Activated CD8-positive, alpha-beta memory T cell treated with anti-CD3 and anti-CD28 coated beads, Interleukin-2, amount 50 U/mL, for 48 hours (primary cell): Measurements from ENCODE around the gene EFEMP1.

Source experiments
- DNase-seq: peaks from one replicate; pipeline ENCODE4 v3.0.0-alpha.2; 2020

The EFEMP1 gene, protein sequence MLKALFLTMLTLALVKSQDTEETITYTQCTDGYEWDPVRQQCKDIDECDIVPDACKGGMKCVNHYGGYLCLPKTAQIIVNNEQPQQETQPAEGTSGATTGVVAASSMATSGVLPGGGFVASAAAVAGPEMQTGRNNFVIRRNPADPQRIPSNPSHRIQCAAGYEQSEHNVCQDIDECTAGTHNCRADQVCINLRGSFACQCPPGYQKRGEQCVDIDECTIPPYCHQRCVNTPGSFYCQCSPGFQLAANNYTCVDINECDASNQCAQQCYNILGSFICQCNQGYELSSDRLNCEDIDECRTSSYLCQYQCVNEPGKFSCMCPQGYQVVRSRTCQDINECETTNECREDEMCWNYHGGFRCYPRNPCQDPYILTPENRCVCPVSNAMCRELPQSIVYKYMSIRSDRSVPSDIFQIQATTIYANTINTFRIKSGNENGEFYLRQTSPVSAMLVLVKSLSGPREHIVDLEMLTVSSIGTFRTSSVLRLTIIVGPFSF

DNA sequence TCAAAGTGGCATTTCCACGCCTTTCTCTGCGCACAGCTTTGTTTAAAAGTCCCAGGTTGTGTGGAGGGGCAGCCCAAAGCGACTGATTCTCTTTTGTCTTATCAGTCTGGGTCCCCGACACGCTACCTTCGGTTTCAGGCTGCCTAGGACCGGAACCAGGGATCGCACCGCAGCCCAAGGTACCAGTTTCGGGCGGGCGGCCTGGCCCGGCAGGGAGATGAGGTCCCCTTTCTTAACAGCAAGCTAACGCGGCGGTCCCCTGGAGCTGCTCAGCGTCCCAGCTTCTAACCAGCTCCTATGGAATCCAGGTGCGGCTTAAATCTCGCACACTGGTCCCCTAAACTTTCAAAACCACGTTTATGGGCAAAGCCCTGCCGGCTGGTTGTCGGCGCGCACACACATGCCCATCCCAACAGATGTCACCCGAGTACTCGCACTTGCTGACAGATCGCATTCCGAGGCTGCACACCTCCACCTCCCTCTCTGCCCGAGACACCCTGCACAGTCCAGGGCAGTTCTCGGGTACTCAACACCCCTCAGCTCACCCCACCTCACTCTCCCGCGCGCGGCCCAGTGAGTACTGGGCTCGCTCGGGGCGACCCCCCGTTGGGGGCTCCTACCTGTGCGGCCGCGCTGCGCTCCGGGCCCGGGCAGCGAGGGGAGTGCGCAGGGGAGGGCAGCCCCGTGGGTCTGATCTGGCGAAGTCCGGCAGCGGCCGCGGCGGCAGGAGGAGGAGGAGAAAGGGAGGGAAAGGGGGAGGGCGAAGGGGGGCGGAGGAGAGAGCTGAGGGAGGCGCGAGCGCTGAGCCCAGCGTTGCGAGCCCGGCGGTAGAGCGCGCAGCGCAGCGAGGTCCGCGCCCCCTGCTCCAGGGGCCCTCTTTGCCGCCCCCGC, at the start of gene EFEMP1:
EFEMP1 (minus strand) TSS at position 692 of the 891 bp plus-strand sequence. CDS start 1,342 bp downstream, outside the sequence.
- no peak for DNase-seq

DNA sequence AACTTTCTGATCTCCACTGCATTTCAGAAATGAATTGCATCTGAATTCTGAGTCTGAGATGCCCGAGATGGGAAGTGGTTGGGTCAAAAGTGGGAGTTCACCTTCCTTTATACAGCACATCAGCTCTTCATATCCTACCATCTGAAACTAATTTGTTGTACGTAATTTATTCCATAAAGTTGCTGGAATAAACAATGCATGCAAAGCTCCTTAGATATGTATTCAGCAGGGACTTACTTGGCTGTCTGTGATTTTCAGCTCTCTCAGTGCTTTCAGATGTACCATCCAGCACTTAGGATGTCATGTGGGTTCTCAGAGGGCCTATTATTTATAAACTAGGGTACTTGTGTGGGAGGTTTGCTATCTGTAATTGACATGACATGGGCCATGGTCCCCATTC, 46.9 kb upstream of the EFEMP1 start:
- DNase-seq = no peak

DNA sequence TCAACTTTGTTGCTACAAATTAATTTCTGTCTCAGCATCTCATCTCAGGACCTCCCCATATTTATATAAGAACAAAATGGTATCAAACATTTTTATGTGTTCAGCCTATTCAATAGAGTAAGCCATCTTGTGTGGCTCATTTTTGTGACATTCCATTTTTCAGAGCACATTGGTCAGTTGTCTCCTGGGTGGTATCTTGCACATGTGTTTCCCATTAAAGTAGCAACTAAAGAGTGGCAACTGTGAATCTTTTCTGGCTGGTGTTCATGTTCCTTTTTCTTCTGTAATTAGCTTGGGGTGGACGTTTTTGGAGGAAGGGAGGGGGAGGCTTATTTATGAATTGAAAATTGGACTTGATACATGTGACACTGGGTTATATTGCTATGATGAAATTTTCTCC, 45.4 kb upstream of the EFEMP1 start:
- DNase-seq = no peak

DNA sequence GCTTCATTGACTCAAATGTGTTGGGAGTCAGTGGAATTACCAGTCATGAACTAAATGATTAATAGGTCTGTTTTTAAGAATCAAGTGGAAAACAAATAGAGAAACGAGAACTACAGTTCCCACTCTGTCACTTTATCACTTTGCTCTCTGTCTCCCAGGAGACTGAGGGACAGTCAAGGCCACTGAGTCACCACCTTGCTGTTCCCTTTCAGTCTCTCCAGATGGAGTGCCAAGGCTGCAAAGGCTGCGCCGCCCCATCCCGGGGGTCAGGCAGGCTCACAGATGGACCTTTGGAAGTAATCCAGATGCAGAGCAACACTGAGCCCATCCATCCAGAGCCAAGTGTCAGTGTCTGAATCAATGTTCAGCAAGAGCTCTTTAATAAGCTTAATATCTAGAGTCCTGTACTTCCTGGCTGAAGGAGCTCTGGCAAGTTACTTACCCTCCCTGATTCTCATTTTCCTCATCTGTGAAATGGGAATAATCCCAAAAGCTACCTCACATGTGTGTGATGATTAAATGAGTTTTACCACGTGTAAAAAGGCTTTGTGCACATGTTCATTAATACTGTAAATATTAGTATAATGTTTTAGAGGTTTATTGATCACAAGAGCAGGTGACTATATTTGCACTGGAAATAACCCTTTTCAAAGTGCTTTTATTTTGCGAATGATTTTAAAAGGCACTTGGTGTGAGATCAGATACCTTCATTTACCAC, 43.0 kb upstream of the EFEMP1 start:
- no peak for DNase-seq

DNA sequence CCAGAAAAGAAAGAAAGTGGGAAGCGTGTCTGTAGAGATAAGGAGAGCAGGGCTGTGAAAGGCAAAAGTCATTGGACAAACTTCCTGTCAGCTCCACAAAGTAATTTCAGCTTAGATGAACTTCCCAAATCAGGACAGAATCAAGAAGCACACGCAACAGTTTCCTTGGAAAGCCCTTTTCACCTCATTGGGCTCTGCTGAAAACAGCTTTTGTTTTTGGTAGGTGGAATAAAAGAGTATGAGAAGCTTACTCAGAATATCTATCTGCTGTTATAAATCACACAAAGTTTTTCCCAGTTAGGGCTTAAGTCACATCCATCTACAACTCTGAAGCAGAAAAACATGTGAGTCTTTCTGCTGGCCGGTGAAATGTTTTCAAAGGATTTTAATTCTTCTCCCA, 42.4 kb upstream of the EFEMP1 start:
- no peak for DNase-seq

DNA sequence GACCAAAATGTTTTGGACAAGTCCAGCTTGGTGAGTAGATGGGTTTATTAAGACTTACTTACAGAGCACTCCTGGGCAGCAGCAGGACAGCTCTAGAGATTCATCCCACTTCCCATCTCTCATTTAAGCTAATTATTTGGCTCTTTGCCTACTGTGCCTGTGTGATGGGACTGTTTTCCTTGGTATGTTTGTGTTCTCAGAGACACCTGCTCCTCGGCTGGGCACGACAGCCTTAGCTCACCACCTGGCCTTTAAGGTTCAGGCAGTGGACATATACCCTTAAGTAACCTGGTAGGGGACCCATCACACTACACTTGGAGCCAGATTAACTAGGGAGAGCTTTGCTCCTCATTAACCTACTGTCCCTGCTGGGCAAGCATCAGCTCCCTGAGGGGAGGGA, 41.7 kb upstream of the EFEMP1 start:
- DNase-seq = no peak

DNA sequence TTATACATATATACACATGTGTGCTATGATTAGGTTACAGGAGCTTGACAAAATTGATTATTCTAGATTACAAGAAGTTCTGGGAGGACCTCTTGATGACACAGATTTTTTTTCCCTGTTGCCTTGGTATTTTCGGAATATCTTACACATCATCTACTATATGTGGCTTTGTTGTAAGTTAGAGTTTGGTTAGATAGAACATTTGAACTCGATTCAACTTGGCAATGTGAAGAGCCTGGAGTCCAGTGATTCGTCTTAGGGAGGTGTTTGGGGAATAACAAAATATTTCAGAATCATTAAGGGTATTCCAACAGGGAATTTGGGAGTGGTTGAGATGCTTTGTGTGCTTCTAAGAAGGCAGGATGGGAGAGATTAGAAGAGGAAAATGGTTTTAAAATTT, 39.3 kb upstream of the EFEMP1 start:
- no peak for DNase-seq

DNA sequence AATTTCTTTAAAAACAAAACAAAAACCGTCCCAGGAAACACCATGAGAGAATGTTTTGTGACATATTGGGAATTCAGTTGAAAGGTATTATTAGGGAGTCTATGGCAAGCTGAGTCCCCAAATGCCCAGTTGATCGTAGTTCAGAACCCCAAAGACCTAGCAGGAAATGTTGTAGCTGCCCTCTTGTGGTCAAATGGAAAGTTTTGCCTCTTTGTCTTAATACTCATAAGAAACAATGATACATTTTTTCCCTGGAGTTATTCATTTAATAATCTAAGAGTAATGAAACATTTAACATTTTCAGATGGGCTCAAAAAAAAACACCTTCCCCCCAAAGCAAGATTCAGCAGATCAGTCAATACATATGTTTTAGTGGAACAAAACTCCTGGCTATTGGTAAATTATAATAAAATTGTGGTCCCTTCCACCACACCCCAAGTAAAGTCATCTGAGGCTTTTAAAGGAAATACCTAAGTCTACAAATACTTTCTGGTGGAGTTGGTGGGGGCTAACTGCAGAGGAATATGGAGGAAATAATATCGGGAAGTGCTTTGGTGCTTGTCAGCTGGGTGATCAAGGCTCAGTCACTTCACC, 37.8 kb upstream of the EFEMP1 start:
- no peak for DNase-seq

DNA sequence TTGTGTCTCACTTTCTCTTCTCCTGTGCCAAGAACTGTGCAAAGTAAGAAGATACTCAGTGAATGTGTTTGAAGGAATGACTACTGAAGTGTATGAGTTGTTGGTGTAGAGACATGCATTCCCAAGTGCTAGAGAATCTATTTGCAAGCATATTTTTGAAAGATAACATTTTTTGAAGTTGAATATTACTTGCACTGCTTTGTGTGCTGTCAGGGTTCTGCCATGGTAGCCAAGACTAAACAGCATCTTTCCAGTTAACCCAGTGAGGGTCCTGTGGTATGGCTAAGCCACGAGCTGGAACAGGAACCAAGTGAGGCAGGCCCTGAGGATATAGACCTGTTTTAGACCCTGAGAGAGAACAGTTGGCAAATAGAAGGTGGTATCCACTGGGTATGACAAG, 35.2 kb upstream of the EFEMP1 start:
- DNase-seq = no peak

DNA sequence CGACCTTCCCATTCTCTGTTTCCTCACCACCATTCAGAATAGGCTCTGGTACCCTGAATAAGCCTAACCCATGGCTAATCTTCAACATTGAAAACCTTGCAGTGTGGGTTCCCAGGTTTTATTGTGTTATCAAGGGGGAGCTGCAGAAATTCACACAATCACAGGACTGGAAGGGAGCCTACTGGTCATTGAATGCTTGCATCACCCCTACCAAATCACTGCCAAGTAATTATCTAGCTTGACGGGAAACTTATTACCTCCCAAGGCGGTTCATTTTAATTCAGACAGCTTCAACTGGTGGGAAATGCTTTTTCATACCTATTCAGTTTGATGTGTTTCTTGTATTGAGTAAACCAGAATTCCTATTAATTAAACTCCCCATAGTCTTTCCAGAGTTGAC, 33.6 kb upstream of the EFEMP1 start:
- DNase-seq = no peak

DNA sequence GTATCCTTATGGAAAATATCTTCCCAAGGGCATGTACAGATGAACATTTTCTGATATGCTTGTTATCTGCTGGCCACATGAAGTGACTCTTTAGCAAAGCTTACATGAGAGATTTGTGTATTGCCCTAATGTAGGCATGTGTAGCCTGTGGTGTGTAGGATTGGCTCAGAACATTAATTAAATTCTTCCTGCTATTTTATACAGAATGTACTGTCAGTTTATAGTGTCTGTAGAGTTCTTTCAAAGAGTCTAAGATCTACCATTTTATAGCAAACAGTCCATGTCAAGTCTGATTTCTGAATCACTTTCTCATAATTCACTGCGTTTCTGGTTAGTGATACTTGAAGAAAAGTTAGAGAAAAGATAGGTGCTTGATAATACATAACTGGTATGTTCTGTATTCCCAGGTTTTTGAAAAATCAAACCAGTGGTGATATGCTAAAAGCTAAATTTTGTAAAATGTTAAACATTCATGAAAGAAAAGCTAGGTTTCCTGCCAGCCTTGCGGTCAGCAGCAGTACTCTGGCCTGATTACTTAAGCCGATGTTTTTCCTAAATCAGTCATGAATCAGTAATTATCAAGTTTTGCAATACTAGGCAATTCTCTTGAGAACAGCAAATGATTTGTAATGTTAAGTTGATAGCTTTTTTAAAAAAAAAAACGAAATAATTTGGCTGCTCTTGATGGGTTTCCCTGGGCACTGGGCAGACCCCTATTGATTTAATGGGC, 30.9 kb upstream of the EFEMP1 start:
- DNase-seq = no peak

DNA sequence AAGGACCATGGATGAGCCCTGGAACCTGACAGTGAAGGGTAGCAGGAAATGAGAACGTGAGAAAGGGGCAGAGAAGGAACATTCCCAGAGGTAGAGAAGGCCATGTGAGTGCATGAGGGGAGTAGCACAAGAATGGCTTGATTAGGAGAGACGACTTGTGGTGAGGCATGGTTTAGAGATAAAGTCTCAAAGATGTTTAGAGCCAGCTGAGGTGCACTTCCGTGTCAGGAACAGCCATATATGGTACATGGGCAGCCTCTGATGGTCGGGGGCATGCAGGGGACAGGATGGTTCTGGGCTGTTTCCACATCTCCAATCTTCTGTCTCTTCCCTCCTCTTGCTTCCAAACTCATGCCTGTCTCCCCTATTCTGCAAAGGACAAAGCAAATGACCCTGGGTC, 28.8 kb upstream of the EFEMP1 start:
- DNase-seq = no peak

DNA sequence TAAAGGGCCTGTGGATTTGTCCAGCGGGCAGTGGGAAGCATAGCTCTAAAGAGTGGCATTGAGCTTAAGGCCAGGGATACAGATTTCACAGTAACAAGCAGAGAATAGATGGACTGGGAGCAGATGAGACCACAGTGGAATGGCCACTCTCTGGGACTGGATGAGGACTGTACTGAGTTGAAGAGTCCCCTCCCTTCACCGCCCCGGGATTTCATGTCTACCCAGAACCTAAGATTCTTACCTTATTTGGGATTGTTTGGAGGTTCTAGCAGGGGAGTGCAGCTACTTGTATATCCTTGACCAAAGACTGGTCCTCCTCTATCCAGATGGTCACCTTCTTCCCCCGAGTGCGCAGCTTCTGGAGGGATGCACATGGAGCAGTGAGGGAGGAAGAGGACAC, 28.0 kb upstream of the EFEMP1 start:
- no peak for DNase-seq

DNA sequence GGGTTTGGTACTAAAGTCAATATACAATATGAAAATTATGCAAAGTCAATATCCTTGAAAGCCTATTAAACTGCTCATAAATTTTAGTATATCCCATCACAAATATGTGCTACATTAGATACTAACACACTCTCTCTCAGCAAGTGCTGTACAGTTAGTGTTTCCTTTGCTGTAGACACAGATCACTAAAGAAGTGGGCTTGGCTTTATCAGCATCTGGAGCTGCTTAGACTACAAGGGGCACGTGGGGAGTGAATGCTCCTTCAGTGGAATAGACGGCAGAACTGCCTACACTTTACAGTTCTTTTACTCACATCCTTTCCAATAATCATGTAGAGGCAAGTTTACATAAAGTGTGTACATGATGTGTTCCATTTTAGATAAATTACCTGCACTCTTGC, 26.0 kb upstream of the EFEMP1 start:
- no peak for DNase-seq

DNA sequence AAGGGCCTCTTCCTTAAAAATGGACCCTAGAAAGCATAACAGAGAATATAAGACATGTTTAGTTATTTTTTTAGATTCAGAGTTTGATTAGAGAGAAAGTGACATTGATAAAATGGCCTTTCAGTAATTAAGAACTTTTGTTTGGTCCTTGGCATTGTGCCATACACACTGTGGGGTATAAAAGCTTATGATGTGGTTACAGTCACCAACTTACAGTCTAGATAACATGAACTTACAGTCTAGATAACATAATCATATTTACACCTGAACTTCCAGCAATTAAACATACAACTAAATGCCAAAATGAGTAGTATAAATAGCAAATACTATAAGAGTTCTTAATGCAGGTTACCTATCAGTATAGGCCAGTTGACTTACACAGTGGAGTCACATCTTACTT, 25.6 kb upstream of the EFEMP1 start:
- DNase-seq = no peak

DNA sequence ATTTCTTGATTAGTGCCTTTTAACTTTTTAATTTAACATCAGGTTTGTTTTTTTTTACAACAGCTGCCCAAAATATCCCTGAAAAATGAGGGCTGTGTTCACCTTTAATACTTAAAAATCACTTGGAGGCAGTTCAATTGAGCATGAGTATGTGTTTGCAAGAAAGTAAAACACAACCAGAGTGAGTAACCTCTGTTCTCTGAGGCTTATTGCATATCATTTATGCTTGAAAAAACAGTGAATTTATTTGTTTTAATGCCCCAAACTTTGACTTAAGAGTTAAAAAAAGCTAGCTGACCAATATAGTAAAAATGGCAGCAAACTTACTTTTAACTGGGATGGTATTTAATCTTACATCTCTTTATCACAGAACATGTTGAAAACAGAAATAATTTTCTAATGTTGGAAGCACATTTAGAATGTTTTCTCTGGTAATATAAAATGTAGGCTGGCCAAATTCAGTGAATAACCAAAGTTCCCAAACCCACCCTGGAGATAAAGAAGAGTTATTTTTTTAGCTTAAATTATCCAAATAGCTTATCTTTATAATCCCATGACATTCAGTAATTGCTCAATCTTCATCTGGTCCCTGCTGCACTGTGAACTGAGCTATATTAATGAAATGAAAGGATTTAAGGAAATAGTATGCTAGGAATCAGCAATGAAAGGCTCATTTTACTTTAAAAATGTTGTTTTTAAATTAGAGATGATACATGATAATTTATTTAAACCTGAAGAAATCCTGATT, 24.8 kb upstream of the EFEMP1 start:
- no peak for DNase-seq

DNA sequence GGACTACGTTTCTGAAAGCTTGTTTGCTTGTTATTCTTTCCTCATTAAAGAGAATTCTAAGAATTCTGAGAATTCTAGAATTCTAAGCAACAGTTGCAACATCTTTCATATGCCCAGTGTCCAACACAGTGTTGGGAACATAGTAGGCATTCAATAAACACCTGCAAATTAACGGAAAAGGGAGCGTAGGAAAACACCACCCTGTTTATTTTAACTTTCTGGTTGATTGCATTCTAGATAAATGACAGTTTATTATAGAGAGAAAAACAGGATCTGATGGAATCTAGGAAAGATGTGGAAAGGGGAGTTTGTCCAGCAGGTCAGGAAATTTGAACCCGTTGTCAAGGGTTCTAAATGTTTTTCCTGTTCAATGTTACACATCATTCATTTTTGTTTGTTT, 24.2 kb upstream of the EFEMP1 start:
- DNase-seq = no peak

DNA sequence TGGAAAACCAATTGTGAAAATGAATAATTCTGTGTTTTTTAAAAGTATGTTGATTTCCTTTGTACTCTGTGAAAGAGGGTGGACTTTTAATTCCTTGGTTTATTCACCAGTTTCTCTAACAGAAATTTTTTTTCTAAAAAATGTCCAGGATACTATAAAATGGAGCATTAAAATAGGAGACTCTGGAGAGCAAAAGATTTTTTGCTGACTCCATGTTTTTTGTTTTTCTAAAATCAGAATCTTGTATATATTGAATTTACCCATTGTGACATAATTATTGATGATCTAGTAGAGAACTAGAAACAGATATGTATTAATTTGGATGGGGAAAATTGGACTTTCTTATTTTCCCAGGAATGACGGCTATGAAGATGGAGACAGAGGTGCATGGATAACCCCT, 23.2 kb upstream of the EFEMP1 start:
- DNase-seq = no peak

DNA sequence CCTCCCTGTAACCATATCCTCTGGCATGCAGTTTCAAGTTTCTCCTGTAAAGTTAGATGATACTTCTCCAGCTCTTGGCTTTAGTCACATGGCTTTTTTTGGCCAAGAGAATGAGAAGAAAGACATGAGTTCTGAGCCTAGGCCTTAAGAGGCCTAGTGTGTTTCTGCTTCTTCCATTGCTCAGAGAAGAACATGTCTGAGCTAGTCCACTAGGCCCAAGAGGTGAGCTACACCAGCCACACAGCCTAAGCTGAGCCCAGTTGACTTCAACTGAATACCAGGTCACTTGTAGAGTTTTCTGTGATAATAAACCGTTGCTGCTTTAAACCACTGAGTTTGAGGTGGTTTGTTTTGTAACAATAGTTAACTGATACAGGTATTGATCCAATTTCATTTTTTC, 19.9 kb upstream of the EFEMP1 start:
- no peak for DNase-seq

DNA sequence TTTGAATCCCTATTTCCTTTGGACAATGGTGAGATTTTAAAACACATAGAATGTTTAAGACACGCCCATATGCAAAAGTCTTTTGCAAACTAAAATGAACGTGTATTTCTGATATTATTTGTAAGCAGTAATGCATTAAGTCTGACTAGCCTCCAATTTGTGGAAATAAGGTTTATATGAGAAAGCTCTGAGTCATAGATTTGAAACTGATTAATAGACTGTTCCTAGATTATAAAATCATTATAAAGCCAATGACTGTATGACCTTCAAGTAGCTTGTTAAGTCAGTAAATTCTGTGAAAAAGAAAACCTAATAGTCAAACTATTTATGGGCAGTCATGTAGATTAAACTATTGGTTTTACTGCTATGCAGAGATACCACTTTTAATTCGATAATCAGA, 12.8 kb upstream of the EFEMP1 start:
- DNase-seq = no peak

DNA sequence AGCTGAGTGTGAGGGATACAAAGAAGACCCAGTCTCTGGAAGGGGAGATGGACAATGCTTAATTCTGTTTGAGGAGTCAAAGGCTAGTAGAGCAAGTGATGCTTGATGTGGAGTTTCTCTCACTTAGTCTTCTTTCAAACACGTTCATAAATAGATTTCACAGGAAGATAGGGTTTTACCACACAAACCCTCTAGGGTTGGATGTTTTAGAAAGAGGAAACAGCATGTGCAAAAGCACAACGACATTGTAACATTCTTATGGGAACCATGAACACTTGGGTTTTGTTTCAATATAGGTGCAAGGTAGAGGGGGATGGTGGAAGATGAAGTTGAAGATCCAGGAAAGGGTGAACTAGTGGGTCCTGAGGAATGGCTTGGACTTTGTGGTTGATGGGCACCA, 10.8 kb upstream of the EFEMP1 start:
- no peak for DNase-seq

DNA sequence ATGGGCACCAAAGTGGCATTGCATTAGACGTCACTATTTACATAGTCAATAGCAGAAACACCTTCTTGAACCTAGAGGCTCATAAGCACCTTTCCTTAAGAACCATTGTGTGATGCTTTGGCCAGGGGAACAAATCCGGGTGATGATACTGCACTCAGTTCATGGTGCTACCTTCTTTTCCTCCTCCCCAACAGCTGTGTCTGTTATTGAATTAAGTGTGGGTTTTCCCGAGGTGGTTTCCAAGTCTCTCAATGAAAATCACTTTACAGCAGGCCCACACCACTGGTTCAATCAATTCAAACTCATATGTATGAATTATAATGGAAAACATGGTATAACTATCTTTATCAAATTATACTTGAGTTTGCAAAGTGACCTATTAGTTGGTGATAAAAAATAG, 9.3 kb upstream of the EFEMP1 start:
- DNase-seq = no peak
